Spleen (tissue), 11 donors: Measurements from ENCODE around the gene FGF5. TPM values are rescaled to one million over a fixed set of nuclear protein-coding genes. Genes with fewer than 3 reads are reported as not detected.

ENCODE experiments used
- DNase-seq: peaks from one replicate; pipeline ENCODE4 v3.0.0-alpha.2; 2020
- H3K27ac ChIP-seq, 8 donors: fragments of 200-600 bp; sonication (generic) in 7 of 8; 1 replicate in 4 of 8; 2 replicates in 4 of 8; pipeline versions ENCODE4 v1.5.0 to v1.8.0; 2016 to 2021; ENCODE audit warnings: inconsistent platforms in 4 of 8, mild to moderate bottlenecking in 4 of 8, moderate library complexity in 1 of 8
- H3K27me3 ChIP-seq, 7 donors: fragments of 200-600 bp; sonication (generic) in 6 of 7; replicated peaks in 1 of 7; 1 replicate in 4 of 7; 2 replicates in 3 of 7; pipeline versions ENCODE4 v1.5.0 to v1.8.0; 2016 to 2021; ENCODE audit warnings: inconsistent platforms in 3 of 7, mild to moderate bottlenecking in 1 of 7
- H3K36me3 ChIP-seq, 6 donors: fragments of 200-600 bp; sonication (generic) in 5 of 6; 1 replicate in 4 of 6; 2 replicates in 2 of 6; pipeline versions ENCODE4 v1.5.0 to v1.8.0; 2016 to 2021; ENCODE audit warnings: inconsistent platforms in 2 of 6
- H3K4me1 ChIP-seq, 6 donors: fragments of 200-600 bp; sonication (generic) in 5 of 6; 1 replicate in 3 of 6; 2 replicates in 3 of 6; pipeline versions ENCODE4 v1.5.0 to v1.8.0; 2016 to 2021; ENCODE audit warnings: inconsistent platforms in 3 of 6
- H3K4me3 ChIP-seq, 8 donors: fragments of 200-600 bp; sonication (generic) in 7 of 8; 1 replicate in 4 of 8; 2 replicates in 4 of 8; pipeline versions ENCODE4 v1.5.0 to v1.8.0; 2016 to 2021; ENCODE audit warnings: inconsistent platforms in 4 of 8, mild to moderate bottlenecking in 4 of 8, moderate library complexity in 2 of 8
- H3K9me3 ChIP-seq, 8 donors: fragments of 200-600 bp; sonication (generic) in 7 of 8; 1 replicate in 4 of 8; 2 replicates in 4 of 8; pipeline versions ENCODE4 v1.5.0 to v1.8.0; 2016 to 2021; ENCODE audit warnings: inconsistent platforms in 4 of 8
- POLR2A ChIP-seq, 3 donors: fragments of 450-650 bp; IDR thresholded peaks; one replicate each; pipeline ENCODE4 v1.5.1; 2017; ENCODE audit warnings: antibody characterized with exemption in 3 of 3, mild to moderate bottlenecking in 1 of 3
- POLR2AphosphoS5 ChIP-seq, 3 donors: sonication (generic); formaldehyde crosslinking; IDR thresholded peaks; one replicate each; pipeline ENCODE4 v1.5.1; 2017; ENCODE audit warnings: antibody characterized with exemption in 3 of 3
- WGBS, 5 donors: extraction: QIAGEN DNeasy Blood & Tissue Kit in 3 of 5; methylation state at CpG; one replicate each; pipeline versions ENCODE4 v1.1.5 to v1.1.7; 2013 to 2018; 5-methylcytosine and 5-hydroxymethylcytosine counted together
- intact Hi-C: fragments of 100-400 bp; cut with DNase I; formaldehyde crosslinking; loops from one replicate; pipeline ENCODE4 v1.15.0; 2023; ENCODE audit warnings: low total_unique reads
- polyA plus RNA-seq, 3 donors: library from polyadenylated mRNA; stranded (reverse); fragments of 200-250 nt; gene quantifications; one replicate each; pipeline ENCODE4 v1.2.1, GENCODE V29; 2013
- total RNA-seq, 7 donors: library from RNA; depleted of rRNA in 3 of 7; stranded (reverse); fragments of >200 nt in 3 of 7; fragmentation: NEBNext Ultra II Directional in 4 of 7; extraction: Animal tissue kit (Norgen Biotek cat#: 25700) in 4 of 7; gene quantifications; one replicate each; pipeline versions ENCODE4 v1.1.0 to v1.2.1, GENCODE V29; 2016 to 2021
- TF ChIP-seq, protein P1 (sequence below), 11 experiments: fragments of 200-600 bp in 7 of 11; fragments of 450-650 bp in 4 of 11; sonication (generic) in 4 of 11; IDR thresholded peaks in 8 of 11; conservative IDR thresholded peaks in 3 of 11; 1 replicate in 7 of 11; 2 replicates in 4 of 11; pipeline versions ENCODE4 v1.4.0 to v1.8.0; 2016 to 2021; ENCODE audit warnings: antibody characterized with exemption in 11 of 11, inconsistent platforms in 4 of 11, mild to moderate bottlenecking in 1 of 11
- donor health status: healthy with polysubstance abuse.
- donor health status: DM: no; HTN: no; CAD: no; lungs with moderate emphysema.
- donor health status: DM: no; HTN: no; CAD: no.
- donor health status: Bipolar disorder and iron deficiency.
- donor health status: healthy.
- donor health status: DM: no; HTN: no; CAD: no.
- donor health status: DM: yes; HTN: yes; CAD: no.

The FGF5 gene
- total and polyA plus RNA-seq, 10 donors: 0.06 TPM; not detected in 9

DNA sequence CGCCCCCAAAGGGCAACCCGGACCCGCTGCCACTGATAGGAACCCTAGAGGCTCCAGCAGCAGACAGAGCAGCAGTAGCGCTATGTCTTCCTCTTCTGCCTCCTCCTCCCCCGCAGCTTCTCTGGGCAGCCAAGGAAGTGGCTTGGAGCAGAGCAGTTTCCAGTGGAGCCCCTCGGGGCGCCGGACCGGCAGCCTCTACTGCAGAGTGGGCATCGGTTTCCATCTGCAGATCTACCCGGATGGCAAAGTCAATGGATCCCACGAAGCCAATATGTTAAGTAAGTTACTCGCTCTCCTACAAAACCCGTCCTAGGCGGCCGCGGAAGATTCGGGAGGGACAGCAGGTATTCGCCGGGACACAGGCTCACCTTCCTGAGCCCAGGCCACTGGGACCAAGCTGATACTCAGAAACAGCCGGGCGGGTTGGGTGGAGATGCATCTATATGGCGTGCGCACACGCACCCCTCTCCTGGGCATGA is 477 bp downstream of the FGF5 start:
- no peaks in the 10 kb centered on the region for H3K9me3 ChIP-seq
- DNase-seq: peak; percentile 68
- peaks cover 2 to 98% (median 69%) of the 10 kb centered on the region in 7 donors for H3K27me3 ChIP-seq
- peak overlapping the region in 7 of 8 donors; percentile 1 to 64 (median 23) for H3K4me3 ChIP-seq
- no peaks in the 10 kb centered on the region for H3K36me3 ChIP-seq
- H3K27ac ChIP-seq: no peak overlapping the region
- WGBS, 5 donors: 3 to 9% (median 5%) methylated on average over 19 to 25 of the region's 25 CpGs
- no peak for TF ChIP-seq POLR2AphosphoS5 (IDR thresholded peaks at IDR 0.05)
- TF ChIP-seq, protein P1, sequence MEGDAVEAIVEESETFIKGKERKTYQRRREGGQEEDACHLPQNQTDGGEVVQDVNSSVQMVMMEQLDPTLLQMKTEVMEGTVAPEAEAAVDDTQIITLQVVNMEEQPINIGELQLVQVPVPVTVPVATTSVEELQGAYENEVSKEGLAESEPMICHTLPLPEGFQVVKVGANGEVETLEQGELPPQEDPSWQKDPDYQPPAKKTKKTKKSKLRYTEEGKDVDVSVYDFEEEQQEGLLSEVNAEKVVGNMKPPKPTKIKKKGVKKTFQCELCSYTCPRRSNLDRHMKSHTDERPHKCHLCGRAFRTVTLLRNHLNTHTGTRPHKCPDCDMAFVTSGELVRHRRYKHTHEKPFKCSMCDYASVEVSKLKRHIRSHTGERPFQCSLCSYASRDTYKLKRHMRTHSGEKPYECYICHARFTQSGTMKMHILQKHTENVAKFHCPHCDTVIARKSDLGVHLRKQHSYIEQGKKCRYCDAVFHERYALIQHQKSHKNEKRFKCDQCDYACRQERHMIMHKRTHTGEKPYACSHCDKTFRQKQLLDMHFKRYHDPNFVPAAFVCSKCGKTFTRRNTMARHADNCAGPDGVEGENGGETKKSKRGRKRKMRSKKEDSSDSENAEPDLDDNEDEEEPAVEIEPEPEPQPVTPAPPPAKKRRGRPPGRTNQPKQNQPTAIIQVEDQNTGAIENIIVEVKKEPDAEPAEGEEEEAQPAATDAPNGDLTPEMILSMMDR (IDR thresholded peaks at IDR 0.05 in 8 of 11, conservative IDR thresholded peaks at IDR 0.05 in 3 of 11): no peak
- no peak for TF ChIP-seq POLR2A (IDR thresholded peaks at IDR 0.05)
- intact Hi-C loops: no loop called here
- peaks cover 10 to 36% (median 21%) of the 10 kb centered on the region in 6 donors for H3K4me1 ChIP-seq

DNA sequence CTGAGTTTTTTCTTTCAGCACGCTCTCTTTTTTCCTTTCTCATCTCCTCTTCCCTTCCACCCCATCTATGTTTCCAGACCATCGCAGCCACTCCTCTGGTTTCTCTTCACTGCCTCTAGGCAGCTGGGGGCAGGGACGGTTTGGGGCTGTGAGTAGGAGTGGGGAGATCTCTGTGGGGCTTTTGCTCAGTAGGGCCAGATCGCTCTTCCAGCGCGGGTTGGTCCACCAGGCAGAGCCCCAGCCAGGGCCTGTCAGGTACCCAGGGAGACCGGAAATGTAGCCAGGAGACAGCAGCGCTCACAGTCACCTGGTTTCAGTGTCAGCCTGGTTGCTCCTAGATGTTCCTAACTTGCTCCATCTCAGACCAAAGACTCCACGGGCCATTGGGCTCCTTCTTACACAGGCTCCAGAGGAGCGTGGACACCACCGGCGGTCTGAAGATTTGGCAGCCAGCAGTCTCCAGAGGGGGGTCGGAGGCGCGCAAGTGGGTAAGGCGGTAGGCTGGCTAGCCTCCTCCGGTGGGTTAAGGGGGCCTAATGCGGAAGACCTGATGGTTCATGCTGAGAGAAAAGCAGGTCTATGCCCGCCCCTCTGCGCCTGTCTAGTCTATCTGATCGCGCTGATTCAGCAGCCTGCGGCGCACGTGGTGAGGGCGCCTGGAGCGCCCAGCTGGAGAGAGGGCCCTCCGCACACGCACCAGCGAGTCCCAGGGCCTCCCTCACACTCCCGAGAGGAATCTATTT is 1.8 kb downstream of the FGF5 start:
- WGBS, 5 donors: 5 to 11% (median 8%) methylated on average over 19 to 31 of the region's 31 CpGs
- H3K36me3 ChIP-seq: no peaks in the 10 kb centered on the region
- H3K9me3 ChIP-seq: no peaks in the 10 kb centered on the region
- no peak for TF ChIP-seq POLR2AphosphoS5 (IDR thresholded peaks at IDR 0.05)
- TF ChIP-seq, protein P1 (IDR thresholded peaks at IDR 0.05 in 8 of 11, conservative IDR thresholded peaks at IDR 0.05 in 3 of 11): no peak
- TF ChIP-seq POLR2A (IDR thresholded peaks at IDR 0.05): no peak
- H3K27me3 ChIP-seq: peaks cover 2 to 88% (median 61%) of the 10 kb centered on the region in 7 donors
- no peak overlapping the region for H3K27ac ChIP-seq
- H3K4me3 ChIP-seq: peak overlapping the region in 1 of 8 donors; percentile 5
- intact Hi-C loops: no loop called here
- no peak for DNase-seq
- H3K4me1 ChIP-seq: peaks cover 10 to 36% (median 21%) of the 10 kb centered on the region in 6 donors

GRCh38 chr4:80268936-80269335 is 2.5 kb downstream of the FGF5 start:
- Histone ChIP-seq H3K4me1 (peaks cover 10 to 36% (median 21%) of the 10 kb centered on the region in 6 donors), H3K4me3 (no peak overlapping the region), H3K36me3 (no peaks in the 10 kb centered on the region), H3K27me3 (peaks cover 2 to 88% (median 58%) of the 10 kb centered on the region in 7 donors), H3K9me3 (no peaks in the 10 kb centered on the region), H3K27ac (no peak overlapping the region)
- no peak for TF ChIP-seq POLR2A (IDR thresholded peaks at IDR 0.05)
- no peak for TF ChIP-seq POLR2AphosphoS5 (IDR thresholded peaks at IDR 0.05)
- TF ChIP-seq, protein P1 (IDR thresholded peaks at IDR 0.05 in 8 of 11, conservative IDR thresholded peaks at IDR 0.05 in 3 of 11): no peak
- intact Hi-C loops: no loop called here
- no peak for DNase-seq
- WGBS, 5 donors: 43 to 47% (median 44%) methylated on average over 9 of the region's 9 CpGs

GRCh38 chr4:80270321-80270720 is 3.9 kb downstream of the FGF5 start:
- 85 to 95% (median 90%) methylated on average over 2 of the region's 2 CpGs for WGBS, 5 donors
- Histone ChIP-seq H3K27ac (no peak overlapping the region), H3K9me3 (no peaks in the 10 kb centered on the region), H3K4me3 (no peak overlapping the region), H3K27me3 (peaks cover 2 to 75% (median 44%) of the 10 kb centered on the region in 7 donors), H3K4me1 (peaks cover 9 to 34% (median 20%) of the 10 kb centered on the region in 6 donors), H3K36me3 (no peaks in the 10 kb centered on the region)
- DNase-seq: no peak
- intact Hi-C loops: no loop called here
- TF ChIP-seq POLR2A (IDR thresholded peaks at IDR 0.05): no peak
